Activated CD4-positive, alpha-beta T cell treated with anti-CD3 and anti-CD28 coated beads for 36 hours (primary cell): ENCODE measurements around the gene MR1. TPM values are rescaled to one million over a fixed set of nuclear protein-coding genes. Genes with fewer than 3 reads are reported as not detected.

Experiments used
- ATAC-seq: fragments of 200-7000 bp; cut with Tn5 transposase; one replicate; pipeline ENCODE4 v1.10.0; 2021; ENCODE audit warnings: mild to moderate bottlenecking, moderate library complexity
- CTCF ChIA-PET: fragments of 350-600 bp; sonication (Branson Sonifier 250); formaldehyde crosslinking; loops from one replicate; lab custom pipeline; 2021; ENCODE audit warnings: antibody characterized with exemption; lab: Charles Lee
- POLR2A ChIA-PET: fragments of 350-600 bp; sonication (Branson Sonifier 250); formaldehyde crosslinking; loops from one replicate; lab custom pipeline; 2021; ENCODE audit warnings: antibody characterized with exemption, inconsistent platforms; lab: Charles Lee
- DNase-seq: peaks from one replicate; pipeline ENCODE4 v3.0.0-alpha.2; 2020
- H3K27ac Mint-ChIP-seq: one replicate; pipeline ENCODE4 v1.8.0; 2021; ENCODE audit warnings: mixed read lengths
- H3K27me3 Mint-ChIP-seq: one replicate; pipeline ENCODE4 v1.8.0; 2021; ENCODE audit warnings: mixed read lengths
- H3K36me3 Mint-ChIP-seq: one replicate; pipeline ENCODE4 v1.8.0; 2021; ENCODE audit warnings: low read depth, mixed read lengths
- H3K4me1 Mint-ChIP-seq: one replicate; pipeline ENCODE4 v1.8.0; 2021; ENCODE audit warnings: mixed read lengths
- H3K4me3 Mint-ChIP-seq: one replicate; pipeline ENCODE4 v1.8.0; 2021; ENCODE audit warnings: mild to moderate bottlenecking, moderate library complexity, mixed read lengths
- H3K9me3 Mint-ChIP-seq: one replicate; pipeline ENCODE4 v1.8.0; 2021; ENCODE audit warnings: low read depth, mixed read lengths
- intact Hi-C, 2 experiments: fragments of 100-400 bp; cut with DNase I in 1 of 2; cut with micrococcal nuclease in 1 of 2; formaldehyde crosslinking; loops; one replicate each; pipeline versions ENCODE4 v1.14.2 to v1.15.1; 2022 to 2024; cut with DNase I, micrococcal nuclease
- total RNA-seq, 2 experiments: library from RNA; stranded (reverse); gene quantifications; one replicate each; pipeline ENCODE4 v1.2.3, GENCODE V29; 2021

MR1 gene
- total RNA-seq, 2 experiments from 2014 or later = 21.5 to 25.3 TPM

DNA sequence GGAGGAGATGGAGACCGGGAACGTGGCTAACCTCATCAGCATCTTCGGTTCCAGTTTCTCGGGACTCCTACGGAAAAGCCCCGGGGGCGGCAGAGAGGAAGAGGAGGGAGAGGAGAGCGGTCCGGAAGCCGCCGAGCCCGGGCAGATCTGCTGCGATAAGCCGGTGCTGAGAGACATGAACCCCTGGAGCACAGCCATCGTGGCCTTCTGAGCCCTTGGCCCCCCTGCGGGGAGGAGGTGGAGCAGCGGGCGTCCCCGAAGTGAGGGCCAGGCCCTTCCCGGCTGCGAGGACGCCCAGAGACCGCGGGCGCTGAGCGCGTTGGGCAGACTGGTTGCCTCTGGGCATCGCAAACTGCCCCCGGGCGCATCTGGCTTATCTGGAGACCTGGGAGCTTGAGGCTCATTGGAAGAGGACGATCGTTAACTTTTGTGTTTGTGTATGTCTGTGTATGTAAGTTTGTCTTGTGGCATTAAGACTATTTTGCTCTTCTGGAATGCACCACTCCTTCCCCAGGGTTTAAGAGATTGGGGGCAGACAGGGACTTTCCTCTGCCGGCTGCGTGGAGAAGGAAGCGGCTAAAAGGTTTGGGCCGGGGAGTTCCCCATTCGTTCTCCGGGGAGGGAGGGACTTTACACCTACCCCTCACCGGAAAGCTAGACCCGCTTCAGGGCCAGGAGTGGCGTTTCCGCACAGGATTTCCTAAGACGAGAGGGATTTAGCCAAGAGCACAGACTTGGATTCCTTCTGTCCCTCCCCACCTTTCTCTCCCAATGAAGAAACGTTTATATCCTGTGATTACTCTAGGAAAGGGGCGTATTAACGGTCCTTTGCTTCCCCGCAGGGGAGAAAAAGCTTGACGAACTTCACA, 56.1 kb downstream of the MR1 start:
- Mint-ChIP-seq H3K36me3 (peaks cover 51% of the 10 kb centered on the region), H3K27ac (peak overlapping the region; percentile 100), H3K4me3 (peak overlapping the region; percentile 100), H3K9me3 (no peaks in the 10 kb centered on the region), H3K27me3 (no peaks in the 10 kb centered on the region), H3K4me1 (peaks cover 45% of the 10 kb centered on the region)
- POLR2A ChIA-PET = interaction anchor here (0.5 to 4.3 kb wide), 14 partner anchors 9 to 588 kb away, joined by 3 to 42 read pairs (median 8); partner anchors contain the start of genes ACBD6, MR1 and STX6
- ATAC-seq (peak; percentile 59), DNase-seq (peak; percentile 84)
- intact Hi-C loops = loop anchor here (1.0 to 10.0 kb wide), 12 partner anchors 9 to 937 kb away; partner anchors contain the start of genes ACBD6 (in 2 of the 2), XPR1 (in 2 of the 2), MR1 (in 1 of the 2) and QSOX1 (in 1 of the 2)
- CTCF ChIA-PET = interaction anchor here (0.6 to 5.1 kb wide), 21 partner anchors 9 to 588 kb away, joined by 3 to 75 read pairs (median 6); partner anchors contain the start of genes ACBD6 and MR1

DNA sequence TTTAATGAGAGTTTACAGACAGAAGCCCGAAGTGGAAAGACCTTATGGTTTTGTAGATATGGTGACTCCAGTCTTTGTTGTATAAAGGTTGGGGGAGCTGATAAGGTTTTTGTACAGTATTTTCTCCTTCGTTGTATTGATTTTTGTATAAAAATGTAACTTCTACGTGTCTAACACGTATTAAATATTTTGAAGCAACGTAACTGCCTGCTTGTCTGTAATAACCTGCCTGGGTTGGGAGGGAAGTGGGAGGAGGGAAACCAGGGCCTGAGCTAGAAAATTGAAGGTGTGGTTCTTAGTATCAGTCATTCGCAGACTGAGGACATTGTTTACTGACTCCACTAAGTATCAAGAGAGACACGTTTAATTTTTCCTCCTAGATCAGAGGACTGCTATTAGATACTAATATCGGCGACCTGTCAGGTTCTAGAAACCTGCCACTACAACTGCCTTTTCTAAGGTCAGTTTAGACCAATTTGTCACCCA, 56.9 kb downstream of the MR1 start:
- CTCF ChIA-PET = interaction anchor here (0.6 to 5.1 kb wide), 21 partner anchors 9 to 589 kb away, joined by 3 to 75 read pairs (median 6); partner anchors contain the start of genes ACBD6 and MR1
- no peaks in the 10 kb centered on the region for H3K9me3 Mint-ChIP-seq
- POLR2A ChIA-PET = interaction anchor here (0.6 to 4.3 kb wide), 14 partner anchors 9 to 589 kb away, joined by 3 to 42 read pairs (median 8); partner anchors contain the start of genes ACBD6, MR1 and STX6
- peak overlapping the region; percentile 100 for H3K27ac Mint-ChIP-seq
- H3K27me3 Mint-ChIP-seq = no peaks in the 10 kb centered on the region
- H3K4me3 Mint-ChIP-seq = peak overlapping the region; percentile 100
- peak; percentile 72 for DNase-seq
- peak; percentile 27 for ATAC-seq
- H3K4me1 Mint-ChIP-seq = peaks cover 45% of the 10 kb centered on the region
- H3K36me3 Mint-ChIP-seq = peaks cover 57% of the 10 kb centered on the region
- intact Hi-C loops = loop anchor here (1.0 to 10.0 kb wide), 6 partner anchors 9 to 936 kb away; partner anchors contain the start of genes MR1 (in 1 of the 2) and QSOX1 (in 1 of the 2)

DNA sequence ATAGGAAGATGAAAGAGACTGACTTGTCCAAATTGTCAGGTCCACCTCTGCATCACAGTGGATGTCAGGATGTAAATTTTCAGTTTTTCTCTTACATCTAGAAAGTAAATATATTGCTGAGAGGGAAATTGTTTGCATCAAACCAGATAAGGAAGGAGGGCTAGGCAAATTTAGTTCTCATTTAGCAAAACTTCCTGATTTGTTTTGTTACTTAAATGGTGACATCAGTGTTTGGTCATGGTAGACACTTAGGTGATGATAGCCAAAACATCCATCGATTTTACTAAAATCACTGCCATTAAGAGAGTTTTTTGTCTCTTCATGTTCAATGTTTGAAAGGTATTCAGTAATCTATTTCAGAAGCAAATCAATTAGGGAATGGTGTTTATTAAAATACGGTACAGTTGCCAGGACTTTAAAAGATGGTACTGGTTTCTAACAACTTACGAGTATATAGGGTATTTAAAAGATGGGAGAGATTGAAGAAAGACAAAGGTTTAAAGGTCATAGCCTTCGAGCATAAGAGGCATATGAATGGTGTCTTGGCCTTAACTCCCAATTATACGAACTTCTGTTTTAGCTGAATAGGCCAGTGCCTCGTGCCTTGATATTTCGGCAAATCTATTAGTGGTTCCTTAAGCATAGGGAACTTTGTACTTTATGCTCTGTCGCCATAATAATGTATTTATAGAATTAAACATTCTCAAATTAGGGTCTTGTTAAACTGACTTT, 57.7 kb downstream of the MR1 start:
- Mint-ChIP-seq H3K27me3 (no peaks in the 10 kb centered on the region), H3K4me3 (peak overlapping the region; percentile 100), H3K9me3 (no peaks in the 10 kb centered on the region), H3K4me1 (peaks cover 50% of the 10 kb centered on the region), H3K36me3 (peaks cover 60% of the 10 kb centered on the region), H3K27ac (peak overlapping the region; percentile 100)
- no peak for DNase-seq
- ATAC-seq = no peak
- intact Hi-C loops = loop anchor here (2.0 to 10.0 kb wide), 2 partner anchors 13 to 937 kb away; partner anchors contain the start of gene QSOX1 (in 1 of the 2)
- ChIA-PET CTCF (interaction anchor here (0.6 to 5.1 kb wide), 21 partner anchors 8 to 1628 kb away, joined by 3 to 75 read pairs (median 5); partner anchors contain the start of genes ACBD6, MR1 and STX6), POLR2A (interaction anchor here (0.7 to 4.3 kb wide), 11 partner anchors 8 to 70 kb away, joined by 3 to 42 read pairs (median 7); partner anchors contain the start of genes MR1 and STX6)

DNA sequence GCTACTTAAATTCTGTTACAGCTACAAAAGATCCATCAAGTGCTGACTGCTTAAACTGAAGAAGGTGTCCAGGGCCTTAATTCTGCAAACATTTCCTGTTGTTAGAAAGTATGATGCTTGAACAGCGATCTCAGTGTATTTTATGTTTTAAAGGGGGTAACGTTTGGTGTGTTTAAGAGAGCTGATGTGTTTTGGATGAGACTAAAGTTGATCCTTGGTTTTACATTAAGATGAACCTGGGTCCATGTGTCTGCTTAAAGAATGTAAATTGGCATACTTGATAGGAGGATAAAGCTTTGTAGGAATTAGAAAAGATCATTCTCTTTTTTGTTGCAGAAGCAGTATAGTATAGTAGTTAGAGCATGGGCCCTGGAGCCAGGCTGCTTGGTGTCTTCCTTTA, 58.3 kb downstream of the MR1 start:
- peaks cover 60% of the 10 kb centered on the region for H3K36me3 Mint-ChIP-seq
- H3K27ac Mint-ChIP-seq = peak overlapping the region; percentile 53
- ChIA-PET POLR2A (interaction anchor here (0.7 to 4.3 kb wide), 4 partner anchors 13 to 70 kb away, joined by 3 to 42 read pairs (median 4); no protein-coding TSS in a partner anchor), CTCF (interaction anchor here (0.7 to 5.1 kb wide), 14 partner anchors 7 to 210 kb away, joined by 3 to 75 read pairs (median 4); partner anchors contain the start of gene STX6)
- ATAC-seq (no peak), DNase-seq (no peak)
- intact Hi-C loops = loop anchor here in 1 of 2 experiments (10.0 kb wide), 1 partner anchor 937 kb away; the partner anchor contains the start of gene QSOX1
- H3K9me3 Mint-ChIP-seq = no peaks in the 10 kb centered on the region
- no peaks in the 10 kb centered on the region for H3K27me3 Mint-ChIP-seq
- peaks cover 49% of the 10 kb centered on the region for H3K4me1 Mint-ChIP-seq
- peak overlapping the region; percentile 100 for H3K4me3 Mint-ChIP-seq

DNA sequence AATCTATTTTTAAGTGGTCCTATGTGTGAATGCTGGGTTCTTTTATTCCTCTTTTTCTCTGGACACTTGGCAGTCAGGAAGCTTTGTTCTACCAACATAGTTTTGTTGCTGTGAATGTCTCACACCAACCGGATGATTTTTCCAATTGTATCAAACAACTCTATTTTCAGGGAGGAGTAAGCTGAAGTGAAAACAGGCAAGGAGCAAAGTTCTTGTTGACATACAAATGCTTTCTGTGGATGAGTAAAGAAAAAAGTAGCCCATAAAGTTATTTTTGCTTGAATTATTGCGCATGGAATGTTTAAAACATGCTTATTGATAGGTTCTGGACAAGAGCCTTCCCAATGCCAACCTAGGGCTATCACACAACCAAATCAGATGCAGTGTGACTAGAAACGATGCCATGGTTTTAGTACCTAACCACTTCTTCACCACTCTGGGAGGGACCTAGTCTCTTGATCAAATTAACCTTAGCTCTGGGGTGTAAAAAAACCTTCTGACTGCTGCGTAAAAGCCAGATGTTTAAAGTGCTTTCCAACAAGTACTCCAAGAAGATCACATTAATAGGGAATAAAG, 59.2 kb downstream of the MR1 start:
- ATAC-seq = no peak
- H3K4me1 Mint-ChIP-seq = peaks cover 49% of the 10 kb centered on the region
- POLR2A ChIA-PET = interaction anchor here (0.7 to 1.2 kb wide), 3 partner anchors 12 to 70 kb away, joined by 4 read pairs; no protein-coding TSS in a partner anchor
- intact Hi-C loops = loop anchor here in 1 of 2 experiments (10.0 kb wide), 1 partner anchor 938 kb away; the partner anchor contains the start of gene QSOX1
- H3K9me3 Mint-ChIP-seq = no peaks in the 10 kb centered on the region
- no peak for DNase-seq
- H3K27ac Mint-ChIP-seq = no peak overlapping the region
- H3K36me3 Mint-ChIP-seq = peaks cover 60% of the 10 kb centered on the region
- H3K27me3 Mint-ChIP-seq = no peaks in the 10 kb centered on the region
- CTCF ChIA-PET = interaction anchor here (0.8 to 5.1 kb wide), 7 partner anchors 11 to 149 kb away, joined by 3 to 75 read pairs (median 3); partner anchors contain the start of gene STX6
- H3K4me3 Mint-ChIP-seq = peak overlapping the region; percentile 100

DNA sequence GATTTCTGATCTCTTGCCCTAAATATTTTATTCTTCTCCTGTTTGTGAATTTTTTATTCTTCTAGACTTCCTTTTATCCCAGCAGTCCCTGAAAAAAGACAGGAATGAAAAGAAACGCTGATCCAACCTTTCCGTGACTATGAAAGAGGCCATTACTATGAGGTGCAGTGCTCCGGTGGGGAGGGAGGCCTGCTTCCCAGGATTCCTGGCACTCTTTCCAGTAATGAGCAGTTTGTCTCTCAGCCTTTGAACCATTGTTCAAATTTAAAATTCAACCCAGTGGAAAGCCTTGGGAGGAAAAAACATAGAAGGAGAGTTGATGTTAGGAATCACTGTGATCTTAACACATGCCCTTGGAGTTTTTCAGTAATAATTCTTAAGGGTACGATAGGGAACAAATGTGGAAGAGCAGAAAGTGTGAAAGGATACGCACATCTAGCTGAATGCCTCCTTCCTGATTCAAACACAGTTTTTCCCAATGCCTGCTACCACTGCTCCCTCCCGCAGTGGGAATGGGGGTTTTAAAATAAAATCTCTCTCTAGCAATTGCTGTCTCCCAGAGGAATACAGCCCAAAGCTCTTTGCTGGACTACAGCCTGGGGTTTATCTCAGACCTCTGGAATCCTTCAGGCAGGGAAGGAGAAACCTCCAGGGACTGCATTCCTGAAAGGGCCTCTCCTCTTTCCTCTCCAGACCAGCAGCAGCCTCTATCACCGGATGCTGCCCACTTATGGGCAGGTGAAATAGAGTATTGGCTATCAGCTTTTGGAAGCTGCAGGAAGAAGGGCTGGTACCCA, 60.8 kb downstream of the MR1 start:
- intact Hi-C loops = loop anchor here in 1 of 2 experiments (5.0 to 10.0 kb wide), 2 partner anchors 298 to 940 kb away; partner anchors contain the start of gene QSOX1
- Mint-ChIP-seq H3K4me3 (no peak overlapping the region), H3K9me3 (no peaks in the 10 kb centered on the region), H3K4me1 (peaks cover 62% of the 10 kb centered on the region), H3K27ac (no peak overlapping the region), H3K27me3 (no peaks in the 10 kb centered on the region), H3K36me3 (peaks cover 56% of the 10 kb centered on the region)
- ChIA-PET POLR2A (no interaction called here), CTCF (interaction anchor here (0.6 to 14.2 kb wide), 2 partner anchors 46 to 73 kb away, joined by 3 to 156 read pairs; no protein-coding TSS in a partner anchor)
- DNase-seq (no peak), ATAC-seq (no peak)

DNA sequence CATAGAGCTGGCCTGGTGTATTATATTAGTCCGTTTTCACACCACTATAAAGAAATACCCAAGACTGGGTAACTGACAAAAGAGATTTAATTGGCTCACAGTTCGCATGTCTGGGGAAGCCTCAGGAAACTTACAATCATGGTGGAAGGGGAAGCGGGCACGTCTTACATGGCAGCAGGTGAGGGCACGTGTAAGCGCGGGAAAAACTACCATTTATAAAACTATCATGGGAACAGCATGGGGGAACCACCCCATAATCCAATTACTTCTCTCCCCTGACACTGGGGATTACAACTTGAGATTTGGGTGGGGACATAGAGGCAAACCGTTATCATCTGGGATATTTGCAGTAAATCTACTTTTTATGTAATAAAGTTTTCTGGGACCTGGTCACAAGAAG, 61.5 kb downstream of the MR1 start:
- Mint-ChIP-seq H3K9me3 (no peaks in the 10 kb centered on the region), H3K27ac (no peak overlapping the region), H3K4me3 (no peak overlapping the region), H3K4me1 (peaks cover 69% of the 10 kb centered on the region), H3K36me3 (peaks cover 50% of the 10 kb centered on the region), H3K27me3 (no peaks in the 10 kb centered on the region)
- intact Hi-C loops = loop anchor here in 1 of 2 experiments (5.0 to 10.0 kb wide), 2 partner anchors 297 to 940 kb away; partner anchors contain the start of gene QSOX1
- POLR2A ChIA-PET = no interaction called here
- DNase-seq = no peak
- CTCF ChIA-PET = interaction anchor here (14.2 kb wide), 1 partner anchor 45 kb away, joined by 156 read pairs; no protein-coding TSS in a partner anchor
- ATAC-seq = no peak

DNA sequence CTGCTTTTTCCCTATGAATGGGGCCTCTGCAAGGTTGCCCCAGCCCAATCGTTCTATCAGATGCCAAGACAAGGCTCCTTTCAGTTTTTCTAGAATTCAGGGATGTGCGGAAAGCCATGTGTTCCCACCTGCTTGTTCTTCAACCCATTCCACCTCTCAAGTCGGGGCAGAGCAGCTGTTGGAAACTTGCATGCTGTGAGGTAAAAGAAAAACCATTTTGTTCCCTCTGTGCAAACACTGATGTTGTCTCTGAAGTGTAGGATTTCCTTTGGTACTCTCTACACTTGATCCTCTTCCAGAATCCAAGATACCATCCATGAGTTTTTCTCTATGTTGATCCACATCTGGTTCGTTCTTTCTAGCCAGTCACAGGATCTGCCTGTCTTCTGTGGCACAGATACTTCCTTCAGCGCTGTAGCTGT, 62.0 kb downstream of the MR1 start:
- ATAC-seq (no peak), DNase-seq (no peak)
- POLR2A ChIA-PET = interaction anchor here (0.6 kb wide), 1 partner anchor 58 kb away, joined by 4 read pairs; no protein-coding TSS in a partner anchor
- CTCF ChIA-PET = interaction anchor here (14.2 kb wide), 1 partner anchor 45 kb away, joined by 156 read pairs; no protein-coding TSS in a partner anchor
- Mint-ChIP-seq H3K27me3 (no peaks in the 10 kb centered on the region), H3K9me3 (no peaks in the 10 kb centered on the region), H3K27ac (peak overlapping the region; percentile 6), H3K4me3 (no peak overlapping the region), H3K4me1 (peaks cover 72% of the 10 kb centered on the region), H3K36me3 (peaks cover 45% of the 10 kb centered on the region)
- intact Hi-C loops = loop anchor here in 1 of 2 experiments (5.0 to 10.0 kb wide), 2 partner anchors 297 to 941 kb away; partner anchors contain the start of gene QSOX1

DNA sequence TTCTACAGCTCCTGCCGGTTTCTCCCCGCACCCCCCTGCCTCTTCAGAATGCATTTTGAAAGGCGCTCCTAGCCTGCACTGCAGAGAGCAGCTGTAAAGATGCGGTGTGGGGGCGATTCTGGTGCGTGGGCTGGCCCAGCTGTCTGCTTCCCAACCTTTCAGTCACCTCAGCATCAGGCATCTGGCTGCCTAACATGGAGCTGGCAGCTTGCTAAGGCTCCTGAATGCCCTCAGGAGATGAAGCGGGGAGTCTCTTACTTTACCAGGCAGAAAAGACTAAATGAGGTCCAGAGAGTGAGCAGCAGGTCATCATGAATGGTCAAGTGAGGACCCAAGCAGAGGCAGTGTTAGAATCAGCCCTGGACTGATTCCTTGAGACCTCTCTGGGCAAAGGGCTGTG, 63.5 kb downstream of the MR1 start:
- intact Hi-C loops = loop anchor here in 1 of 2 experiments (5.0 to 10.0 kb wide), 2 partner anchors 295 to 942 kb away; partner anchors contain the start of gene QSOX1
- POLR2A ChIA-PET = interaction anchor here (0.9 kb wide), 1 partner anchor 20 kb away, joined by 3 read pairs; no protein-coding TSS in a partner anchor

More for the DNA sequence above, 63.5 kb downstream of the MR1 start:
- no peak overlapping the region for H3K27ac Mint-ChIP-seq
- no peak for ATAC-seq
- CTCF ChIA-PET = interaction anchor here (0.5 to 14.2 kb wide), 7 partner anchors 12 to 93 kb away, joined by 3 to 156 read pairs (median 3); no protein-coding TSS in a partner anchor
- peaks cover 71% of the 10 kb centered on the region for H3K4me1 Mint-ChIP-seq
- H3K36me3 Mint-ChIP-seq = peaks cover 32% of the 10 kb centered on the region
- H3K27me3 Mint-ChIP-seq = no peaks in the 10 kb centered on the region
- DNase-seq = no peak
- H3K9me3 Mint-ChIP-seq = no peaks in the 10 kb centered on the region
- H3K4me3 Mint-ChIP-seq = no peak overlapping the region
